Measurements from ENCODE around the gene TOM1.

- TF ChIP-seq CTCF (IDR thresholded peaks at IDR 0.05) (no peak), POLR2A (IDR thresholded peaks at IDR 0.05) (no peak)
Observed at GRCh38 chr22:35258191-35258988, 41.3 kb upstream of the TOM1 start.
